ENCODE measurements around the gene LRMDA. TPM values are rescaled to one million over a fixed set of nuclear protein-coding genes. Genes with fewer than 3 reads are reported as not detected.
A peak's percentile ranks its signal among the peaks of the same experiment; 100 is the strongest.
"Not testable (repeated sequence)": the region's sequence is repeated elsewhere in the genome, so short reads cannot be mapped to it uniquely, and the experiment has no call there.

LRMDA gene
- total RNA-seq, 1 donor from 2014 or later, result 29.9 TPM

- no peaks in the 10 kb centered on the region for H3K9me3 ChIP-seq
- ATAC-seq, result no peak
Observed at GRCh38 chr10:75605096-75605495, 173.7 kb downstream of the LRMDA start.

GRCh38 chr10:75605795-75606194 lies 174.4 kb downstream of the LRMDA start:
- intact Hi-C loops (cut with DNase I); H3K9me3 ChIP-seq; DNase-seq; H3K4me1 ChIP-seq; H3K27me3 ChIP-seq (ENCODE audit: low read depth); H3K4me3 ChIP-seq; H3K36me3 ChIP-seq; ATAC-seq; H3K27ac ChIP-seq: not testable (repeated sequence)

More at GRCh38 chr10:75605096-75605495, 173.7 kb downstream of the LRMDA start:
- H3K4me1 ChIP-seq, result peaks cover 13% of the 10 kb centered on the region
- DNase-seq, result no peak
- intact Hi-C loops (cut with DNase I), result no loop called here
- no peak overlapping the region for H3K27ac ChIP-seq
- no peaks in the 10 kb centered on the region for H3K36me3 ChIP-seq
- no peak for TF ChIP-seq CTCF (IDR thresholded peaks at IDR 0.05)
- no peak overlapping the region for H3K4me3 ChIP-seq
- no peaks in the 10 kb centered on the region for H3K27me3 ChIP-seq (ENCODE audit: low read depth)

GRCh38 chr10:75606203-75606779 lies 174.9 kb downstream of the LRMDA start:
- no peak for ATAC-seq
- Histone ChIP-seq H3K27ac (no peak overlapping the region), H3K4me1 (peaks cover 4% of the 10 kb centered on the region), H3K36me3 (no peaks in the 10 kb centered on the region), H3K27me3 (ENCODE audit: low read depth) (no peaks in the 10 kb centered on the region), H3K4me3 (no peak overlapping the region), H3K9me3 (no peaks in the 10 kb centered on the region)
- DNase-seq, result no peak
- intact Hi-C loops (cut with DNase I), result no loop called here
- no peak for TF ChIP-seq CTCF (IDR thresholded peaks at IDR 0.05)

- no peak for TF ChIP-seq CTCF (IDR thresholded peaks at IDR 0.05)
- H3K27me3 ChIP-seq (ENCODE audit: low read depth), result no peaks in the 10 kb centered on the region
- intact Hi-C loops (cut with DNase I), result no loop called here
- DNase-seq, result no peak
- H3K36me3 ChIP-seq, result no peaks in the 10 kb centered on the region
- H3K4me1 ChIP-seq, result peaks cover 16% of the 10 kb centered on the region
- no peak for ATAC-seq
- H3K4me3 ChIP-seq, result no peak overlapping the region
- no peaks in the 10 kb centered on the region for H3K9me3 ChIP-seq
- H3K27ac ChIP-seq, result no peak overlapping the region
Observed at GRCh38 chr10:75607576-75607975, 176.2 kb downstream of the LRMDA start.

- ATAC-seq, result no peak
- H3K4me3 ChIP-seq, result no peak overlapping the region
- no peaks in the 10 kb centered on the region for H3K36me3 ChIP-seq
- no peaks in the 10 kb centered on the region for H3K9me3 ChIP-seq
- H3K27me3 ChIP-seq (ENCODE audit: low read depth), result no peaks in the 10 kb centered on the region
- no peak for TF ChIP-seq CTCF (IDR thresholded peaks at IDR 0.05)
- intact Hi-C loops (cut with DNase I), result no loop called here
- H3K4me1 ChIP-seq, result peaks cover 38% of the 10 kb centered on the region
- no peak for DNase-seq
- no peak overlapping the region for H3K27ac ChIP-seq
Observed at GRCh38 chr10:75610183-75610582, 178.8 kb downstream of the LRMDA start.

- no peaks in the 10 kb centered on the region for H3K9me3 ChIP-seq
- intact Hi-C loops (cut with DNase I), result no loop called here
- H3K27me3 ChIP-seq (ENCODE audit: low read depth), result no peaks in the 10 kb centered on the region
- peak; percentile 27 to 45 for ATAC-seq
- DNase-seq, result no peak
- no peaks in the 10 kb centered on the region for H3K36me3 ChIP-seq
- no peak overlapping the region for H3K4me3 ChIP-seq
- peak overlapping the region; percentile 44 for H3K27ac ChIP-seq
- TF ChIP-seq CTCF (IDR thresholded peaks at IDR 0.05), result no peak
- peaks cover 38% of the 10 kb centered on the region for H3K4me1 ChIP-seq
Observed at GRCh38 chr10:75611172-75611992, 180.0 kb downstream of the LRMDA start.
